NCI-H1105 (cell line): ENCODE data around the gene PCSK6.

Experiments used
- DNase-seq: peaks from one replicate; lab custom pipeline; 2025; lab: John Stamatoyannopoulos, UW

Gene PCSK6

GRCh38 chr15:101498717-101499480 lies 9.4 kb upstream of the PCSK6 start:
- no peak for DNase-seq

- no peak for DNase-seq
Measured at GRCh38 chr15:101498076-101498716, 8.7 kb upstream of the PCSK6 start.

- DNase-seq, result no peak
Measured at GRCh38 chr15:101497484-101498034, 8.1 kb upstream of the PCSK6 start.

- no peak for DNase-seq
Measured at GRCh38 chr15:101497017-101497416, 7.5 kb upstream of the PCSK6 start.

GRCh38 chr15:101496198-101496986 lies 6.9 kb upstream of the PCSK6 start:
- no peak for DNase-seq

GRCh38 chr15:101495334-101496197 lies 6.1 kb upstream of the PCSK6 start:
- DNase-seq, result no peak

GRCh38 chr15:101494251-101494796 lies 4.8 kb upstream of the PCSK6 start:
- no peak for DNase-seq

- DNase-seq, result no peak
Measured at GRCh38 chr15:101492766-101493692, 3.5 kb upstream of the PCSK6 start.

- no peak for DNase-seq
Measured at GRCh38 chr15:101491734-101492640, 2.5 kb upstream of the PCSK6 start.

- DNase-seq, result no peak
Measured at GRCh38 chr15:101490922-101491733, 1.6 kb upstream of the PCSK6 start.

- DNase-seq, result no peak
Measured at GRCh38 chr15:101490408-101490891, 943 bp upstream of the PCSK6 start.

- peak; percentile 48 for DNase-seq
Measured at GRCh38 chr15:101489237-101489598, 289 bp downstream of the PCSK6 start.

- DNase-seq, result no peak
Measured at GRCh38 chr15:101488300-101489164, 975 bp downstream of the PCSK6 start.

GRCh38 chr15:101486696-101487459 lies 2.6 kb downstream of the PCSK6 start:
- DNase-seq, result no peak

- no peak for DNase-seq
Measured at GRCh38 chr15:101483462-101483861, 6.0 kb downstream of the PCSK6 start.
